A673 (cell line): ENCODE measurements around the gene NPC1. TPM values are rescaled to one million over a fixed set of nuclear protein-coding genes. Genes with fewer than 3 reads are reported as not detected.

Experiments used
- BruUV-seq: library from RNA; stranded (reverse); fragments of 400-500 nt; replicated peaks from 2 replicates; lab custom pipeline; 2021; lab: Mats Ljungman, UMichigan
- CTCF ChIA-PET: fragments of 300-600 bp; sonication (Branson Sonifier 250); formaldehyde crosslinking; loops from one replicate; lab custom pipeline; 2022; ENCODE audit warnings: antibody characterized with exemption; lab: Charles Lee
- POLR2A ChIA-PET: fragments of 300-600 bp; sonication (Branson Sonifier 250); formaldehyde crosslinking; loops from one replicate; lab custom pipeline; 2022; ENCODE audit warnings: antibody characterized with exemption; ENCODE audit not compliant: low non-redundant PET; lab: Charles Lee
- DNase-seq: peaks from one replicate; pipeline ENCODE4 v3.0.0-alpha.2; 2015; ENCODE audit warnings: low spot score
- H3K27ac ChIP-seq: fragments of 200-600 bp; sonication (generic); 2 replicates; pipeline ENCODE4 v1.5.1; 2016; ENCODE audit warnings: mixed run types, low read depth, mild to moderate bottlenecking, mixed read lengths, antibody characterized with exemption, low read length; ENCODE audit not compliant: poor library complexity, severe bottlenecking
- H3K27me3 ChIP-seq: fragments of 200-600 bp; sonication (generic); replicated peaks from 2 replicates; pipeline ENCODE4 v1.6.1; 2017; ENCODE audit warnings: mixed run types, low read depth, mild to moderate bottlenecking, mixed read lengths, antibody characterized with exemption, low read length; ENCODE audit not compliant: insufficient read depth, poor library complexity
- H3K36me3 ChIP-seq: fragments of 200-600 bp; sonication (generic); 2 replicates; pipeline ENCODE4 v1.6.1; 2016; ENCODE audit warnings: mixed run types, mild to moderate bottlenecking, mixed read lengths, antibody characterized with exemption, low read length; ENCODE audit not compliant: insufficient read depth, poor library complexity, severe bottlenecking
- H3K4me1 ChIP-seq: fragments of 200-600 bp; sonication (generic); 2 replicates; pipeline ENCODE4 v1.6.1; 2017; ENCODE audit warnings: mixed run types, mild to moderate bottlenecking, mixed read lengths, antibody characterized with exemption, low read length; ENCODE audit not compliant: insufficient read depth, poor library complexity, severe bottlenecking
- H3K4me3 ChIP-seq: fragments of 200-600 bp; sonication (generic); 2 replicates; pipeline ENCODE4 v1.5.1; 2016; ENCODE audit warnings: low read depth, mixed run types, mild to moderate bottlenecking, mixed read lengths, low read length; ENCODE audit not compliant: poor library complexity, severe bottlenecking
- H3K9me3 ChIP-seq: fragments of 200-600 bp; sonication (generic); 2 replicates; pipeline ENCODE4 v1.6.1; 2016; ENCODE audit warnings: mixed run types, low read depth, mild to moderate bottlenecking, mixed read lengths, antibody characterized with exemption, low read length; ENCODE audit not compliant: poor library complexity, severe bottlenecking
- EZH2 ChIP-seq: fragments of 200-600 bp; sonication (generic); IDR thresholded peaks from 2 replicates; pipeline ENCODE4 v1.6.1; 2017; ENCODE audit warnings: borderline replicate concordance, low read depth, mild to moderate bottlenecking, mixed read lengths, antibody characterized with exemption, low read length; ENCODE audit not compliant: poor library complexity, severe bottlenecking
- intact Hi-C: fragments of 100-400 bp; cut with micrococcal nuclease; formaldehyde crosslinking; loops from one replicate; pipeline ENCODE4 v1.10.0; 2022; ENCODE audit not compliant: unreplicated experiment
- total RNA-seq: library from RNA; stranded (reverse); gene quantifications from 2 replicates; pipeline ENCODE4 v1.2.3, GENCODE V29; 2021
- TF ChIP-seq, protein P1 (sequence below): fragments of 300-800, 200-600 bp; sonication (generic); conservative IDR thresholded peaks from 2 replicates; pipeline ENCODE4 v1.5.1; 2017; ENCODE audit warnings: low read depth, mild to moderate bottlenecking, antibody characterized with exemption, low read length, moderate library complexity, mixed read lengths

Gene NPC1
- total RNA-seq, 1 experiment from 2014 or later, result 53.0 TPM

DNA sequence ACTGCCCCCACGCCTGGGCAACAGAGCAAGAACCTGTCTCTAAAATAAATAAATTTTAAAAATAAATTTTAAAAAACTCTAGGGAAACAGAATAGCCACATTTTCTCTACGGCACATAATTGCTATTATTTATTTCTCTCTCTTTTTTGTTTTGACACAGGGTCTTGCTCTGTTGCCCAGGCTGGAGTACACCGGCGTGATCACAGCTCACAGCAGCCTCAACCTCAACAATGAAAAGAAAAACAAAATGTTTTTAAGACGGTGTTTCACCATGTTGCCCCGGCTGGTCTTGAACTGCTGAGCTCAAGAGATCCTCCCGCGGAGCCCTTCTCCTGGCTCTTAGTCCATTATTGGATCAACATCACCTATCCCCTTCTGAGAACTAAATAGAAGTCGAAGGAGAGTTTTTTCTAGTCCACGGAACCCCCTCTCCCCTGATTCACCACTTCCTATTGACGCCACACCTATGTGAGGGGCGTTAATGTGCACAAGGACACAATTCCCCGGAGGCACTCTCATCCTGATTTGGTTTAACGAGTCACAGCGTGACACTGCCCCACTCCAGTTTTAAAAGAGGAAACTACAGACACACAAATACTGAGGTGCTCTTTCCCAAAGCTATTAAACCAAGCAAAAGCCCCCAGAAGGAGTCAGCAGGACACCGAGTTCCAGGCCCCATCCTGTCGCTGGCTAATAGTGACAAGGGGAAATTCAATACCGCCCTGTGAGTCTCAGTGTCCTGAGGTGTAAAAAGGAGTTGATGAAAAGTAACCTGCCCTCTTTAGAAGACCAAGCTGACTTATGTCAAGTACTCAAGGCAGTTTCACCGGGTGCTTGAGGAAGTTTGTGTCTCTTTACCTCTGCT, 1.1 kb downstream of the NPC1 start:
- POLR2A ChIA-PET, result no interaction called here

DNA sequence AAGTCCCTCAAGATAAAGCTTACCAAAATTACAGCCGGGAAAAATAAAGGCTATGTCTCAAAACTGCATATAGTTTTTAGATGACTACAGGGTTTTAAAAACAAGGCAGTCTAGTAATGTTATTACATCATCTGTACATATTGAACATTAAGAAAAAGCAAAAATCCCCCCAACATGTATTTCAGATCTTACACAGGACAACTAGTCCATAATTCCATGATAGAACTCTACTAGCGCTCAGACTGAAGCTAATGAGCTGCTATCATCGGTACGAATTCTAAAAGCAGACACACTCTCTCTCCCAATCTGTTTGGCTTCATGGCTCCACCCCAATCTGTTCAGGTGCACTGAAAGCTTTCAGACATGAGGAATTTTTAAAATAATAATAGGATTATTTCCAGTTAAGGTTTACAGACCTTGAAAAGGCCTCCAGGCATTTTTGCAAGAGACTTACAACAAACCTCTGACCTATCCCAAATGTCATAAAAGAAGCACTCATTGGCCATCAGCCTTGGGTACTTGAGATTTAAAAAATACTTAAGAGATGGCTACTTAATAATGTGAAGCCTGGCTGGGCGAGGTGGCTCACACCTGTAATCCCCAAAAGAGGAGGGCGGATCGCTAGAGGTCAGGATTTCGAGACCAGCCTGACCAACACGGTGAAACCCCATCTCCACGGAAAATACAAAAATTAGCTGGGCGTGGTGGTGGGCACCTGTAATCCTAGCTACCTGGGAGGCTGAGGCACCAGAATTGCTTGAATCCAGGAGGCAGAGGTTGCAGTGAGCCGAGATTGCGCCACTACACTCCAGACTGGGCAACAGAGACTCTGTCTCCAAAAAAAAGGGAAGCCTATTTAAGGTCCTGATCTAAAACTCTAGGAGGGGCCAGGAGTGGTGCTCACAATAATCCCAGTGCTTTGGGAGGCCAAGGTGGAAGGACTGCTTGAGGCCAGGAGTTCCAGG, 2.0 kb downstream of the NPC1 start:
- Histone ChIP-seq H3K4me1 (peaks cover 20% of the 10 kb centered on the region), H3K9me3 (no peaks in the 10 kb centered on the region), H3K27me3 (no peaks in the 10 kb centered on the region), H3K36me3 (no peaks in the 10 kb centered on the region), H3K27ac (no peak overlapping the region), H3K4me3 (no peak overlapping the region)
- ChIA-PET CTCF (no interaction called here), POLR2A (no interaction called here)
- BruUV-seq, result no TSS peak
- DNase-seq, result no peak
- TF ChIP-seq EZH2, result no peak
- TF ChIP-seq, protein P1, sequence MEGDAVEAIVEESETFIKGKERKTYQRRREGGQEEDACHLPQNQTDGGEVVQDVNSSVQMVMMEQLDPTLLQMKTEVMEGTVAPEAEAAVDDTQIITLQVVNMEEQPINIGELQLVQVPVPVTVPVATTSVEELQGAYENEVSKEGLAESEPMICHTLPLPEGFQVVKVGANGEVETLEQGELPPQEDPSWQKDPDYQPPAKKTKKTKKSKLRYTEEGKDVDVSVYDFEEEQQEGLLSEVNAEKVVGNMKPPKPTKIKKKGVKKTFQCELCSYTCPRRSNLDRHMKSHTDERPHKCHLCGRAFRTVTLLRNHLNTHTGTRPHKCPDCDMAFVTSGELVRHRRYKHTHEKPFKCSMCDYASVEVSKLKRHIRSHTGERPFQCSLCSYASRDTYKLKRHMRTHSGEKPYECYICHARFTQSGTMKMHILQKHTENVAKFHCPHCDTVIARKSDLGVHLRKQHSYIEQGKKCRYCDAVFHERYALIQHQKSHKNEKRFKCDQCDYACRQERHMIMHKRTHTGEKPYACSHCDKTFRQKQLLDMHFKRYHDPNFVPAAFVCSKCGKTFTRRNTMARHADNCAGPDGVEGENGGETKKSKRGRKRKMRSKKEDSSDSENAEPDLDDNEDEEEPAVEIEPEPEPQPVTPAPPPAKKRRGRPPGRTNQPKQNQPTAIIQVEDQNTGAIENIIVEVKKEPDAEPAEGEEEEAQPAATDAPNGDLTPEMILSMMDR, result no peak
- intact Hi-C loops, result no loop called here

More for the DNA sequence above, 1.1 kb downstream of the NPC1 start:
- TSS peak; percentile 36 for BruUV-seq
- Histone ChIP-seq H3K4me1 (peaks cover 20% of the 10 kb centered on the region), H3K36me3 (no peaks in the 10 kb centered on the region), H3K9me3 (no peaks in the 10 kb centered on the region), H3K4me3 (peak overlapping the region; percentile 95), H3K27me3 (no peaks in the 10 kb centered on the region), H3K27ac (peak overlapping the region; percentile 99)
- intact Hi-C loops, result loop anchor here (5.0 kb wide), 1 partner anchor 68 kb away; no protein-coding TSS in a partner anchor
- TF ChIP-seq, protein P1, result no peak
- no peak for TF ChIP-seq EZH2
- peak; percentile 54 for DNase-seq
- CTCF ChIA-PET, result no interaction called here

DNA sequence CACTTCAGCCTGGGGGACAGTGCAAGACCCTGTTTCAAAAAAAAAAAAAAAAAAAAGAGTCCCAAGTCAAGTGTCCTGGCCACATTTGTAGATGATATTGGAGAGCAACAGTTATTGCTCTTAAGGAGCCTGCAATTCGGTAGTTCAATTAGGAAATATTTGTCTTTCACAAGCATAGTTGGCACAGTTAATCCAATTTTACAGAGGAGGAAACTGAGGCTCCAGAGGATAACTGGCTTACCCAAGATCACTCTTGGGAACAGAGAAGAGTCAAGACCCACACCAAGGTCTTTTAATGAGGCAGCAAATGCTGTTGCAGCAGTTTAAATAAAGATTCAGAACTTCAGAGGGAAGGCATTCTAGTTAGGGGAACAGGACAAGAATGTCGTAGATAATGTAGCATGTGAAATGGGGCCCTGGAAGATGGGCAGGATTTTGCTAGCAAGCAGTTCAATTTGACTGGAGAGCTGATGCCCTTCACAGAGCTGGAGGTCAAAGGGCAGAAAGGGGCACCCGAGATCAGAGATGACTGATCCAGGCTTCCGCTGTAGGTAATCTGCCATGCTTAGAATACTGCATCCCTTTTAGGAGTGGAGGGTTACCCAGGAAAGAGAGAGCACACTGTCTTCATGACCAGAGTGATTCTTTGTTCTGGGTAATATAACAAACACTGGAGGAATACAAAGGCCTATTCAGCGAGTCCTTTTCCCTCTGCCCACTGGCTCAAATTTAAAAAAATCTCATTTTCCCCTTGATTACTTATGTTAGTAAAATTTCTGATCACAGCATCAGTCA, 3.0 kb downstream of the NPC1 start:
- no TSS peak for BruUV-seq
- H3K4me1 ChIP-seq, result peaks cover 20% of the 10 kb centered on the region
- H3K9me3 ChIP-seq, result no peaks in the 10 kb centered on the region
- no peak overlapping the region for H3K27ac ChIP-seq
- no peak overlapping the region for H3K4me3 ChIP-seq
- intact Hi-C loops, result no loop called here
- no peaks in the 10 kb centered on the region for H3K27me3 ChIP-seq
- no peak for DNase-seq
- no peaks in the 10 kb centered on the region for H3K36me3 ChIP-seq
- POLR2A ChIA-PET, result no interaction called here
- CTCF ChIA-PET, result no interaction called here
- TF ChIP-seq, protein P1, result no peak
- TF ChIP-seq EZH2, result no peak
